Hematopoietic multipotent progenitor cell treated with erythropoietin and hydrocortisone succinate and interleukin-3 and kit ligand, for 8 days (in vitro differentiated cells): ENCODE results near the gene PRRX1.

Experiments used
- DNase-seq: peaks from one replicate; pipeline ENCODE4 v3.0.0-alpha.2; 2015

Gene PRRX1

DNA sequence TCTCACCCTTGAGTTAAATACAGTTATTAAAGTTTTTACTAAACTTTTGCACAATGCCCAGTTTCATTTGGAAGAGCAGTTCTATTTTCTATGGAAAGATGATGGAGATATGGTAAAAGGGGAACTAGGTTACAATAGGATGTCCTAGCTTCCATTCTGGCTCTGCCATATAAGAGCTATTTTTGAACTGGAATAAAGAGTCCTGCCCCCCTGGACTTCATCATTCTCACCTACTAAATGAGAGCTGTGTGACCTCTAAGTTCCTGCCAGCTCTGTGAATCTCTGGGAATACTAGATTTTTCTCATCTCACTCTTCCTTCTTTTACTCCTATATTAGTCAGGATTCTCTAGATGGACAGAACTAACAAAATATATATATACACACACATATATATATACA is 106.3 kb downstream of the PRRX1 start:
- DNase-seq, result no peak

DNA sequence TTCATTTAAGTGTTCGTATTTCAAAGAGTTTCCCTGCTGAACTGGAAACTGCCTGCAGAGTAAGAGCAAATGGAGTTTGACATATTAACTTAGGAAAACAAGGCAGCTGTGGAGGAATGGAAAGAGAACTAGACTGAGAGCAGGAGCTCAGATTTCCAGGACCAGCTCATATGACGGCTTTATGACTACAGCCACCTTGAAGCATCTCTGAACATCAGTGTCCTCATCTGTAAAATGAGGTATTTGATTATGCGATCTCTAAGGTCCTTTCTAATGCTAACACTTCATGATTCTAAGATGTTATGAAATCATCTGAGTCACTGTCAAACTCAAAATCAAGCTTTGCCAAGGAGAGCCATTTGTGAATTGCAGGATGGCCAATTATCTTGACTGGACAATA is 112.3 kb downstream of the PRRX1 start:
- no peak for DNase-seq

DNA sequence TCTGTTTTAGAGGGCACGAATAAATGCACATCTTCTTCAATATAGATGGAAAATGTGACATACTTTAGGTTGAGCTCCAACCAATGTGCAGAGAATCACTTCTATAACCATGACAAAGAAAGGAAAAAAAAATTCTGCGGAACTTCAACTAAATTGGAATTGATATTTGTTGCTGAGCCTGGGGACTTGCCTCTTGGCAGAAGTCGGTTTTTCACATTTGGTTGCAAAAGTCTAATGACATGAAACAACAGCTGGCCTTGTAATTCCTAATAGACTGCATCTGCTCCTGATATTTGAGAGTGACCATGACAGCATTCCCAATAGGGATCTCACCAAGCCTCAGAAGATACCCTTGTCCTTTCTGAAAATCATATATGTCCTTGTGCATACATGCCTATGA is 112.8 kb downstream of the PRRX1 start:
- DNase-seq, result no peak
